HCT116 (cell line): ENCODE measurements around the gene EPRS1. TPM values are rescaled to one million over a fixed set of nuclear protein-coding genes. Genes with fewer than 3 reads are reported as not detected.

ENCODE experiments used
- ATAC-seq: fragments of 200-7000 bp; cut with Tn5 transposase; 2 replicates; pipeline ENCODE4 v1.9.1; 2020; ENCODE audit warnings: mild to moderate bottlenecking, moderate library complexity
- BruUV-seq: library from RNA; stranded (reverse); fragments of 400-500 nt; replicated peaks from 2 replicates; lab custom pipeline; 2021; lab: Mats Ljungman, UMichigan
- CTCF ChIA-PET: fragments of 300-600 bp; sonication (Branson Sonifier 250); formaldehyde crosslinking; loops from one replicate; lab custom pipeline; 2021; ENCODE audit warnings: antibody characterized with exemption; lab: Charles Lee
- POLR2A ChIA-PET: fragments of 300-600, 350-600 bp; sonication (Branson Sonifier 250); formaldehyde crosslinking; loops from one replicate; lab custom pipeline; 2021; ENCODE audit warnings: antibody characterized with exemption; lab: Charles Lee
- RAD21 ChIA-PET, 2 experiments: fragments of 300-600 bp; sonication (Branson Sonifier 250); formaldehyde crosslinking; loops; one replicate each; lab custom pipeline; 2023; ENCODE audit warnings: low total read pairs in 2 of 2; ENCODE audit not compliant: uncharacterized antibody in 2 of 2, unreplicated experiment in 2 of 2, low non-redundant PET in 1 of 2; lab: Charles Lee
- DNase-seq: peaks from one replicate; pipeline ENCODE4 v3.0.0-alpha.2; 2010; ENCODE audit warnings: low read depth, low spot score
- H2AFZ ChIP-seq: fragments of 200-600 bp; shearing (Covaris generic), sonication (generic); 2 replicates; pipeline ENCODE4 v1.6.1; 2017; ENCODE audit warnings: low read depth, mixed run types, mixed read lengths, antibody characterized with exemption, low read length; ENCODE audit not compliant: poor library complexity, severe bottlenecking
- H3K27ac ChIP-seq: 2 replicates; pipeline ENCODE4 v1.5.1; 2012; ENCODE audit warnings: low read depth, low read length
- H3K27me3 ChIP-seq: fragments of 200-600 bp; sonication (generic); 2 replicates; pipeline ENCODE4 v1.6.1; 2016; ENCODE audit warnings: mixed run types, low read length, mixed read lengths; ENCODE audit not compliant: insufficient read depth
- H3K36me3 ChIP-seq, 2 experiments: fragments of 200-500 bp in 1 of 2; fragments of 200-600 bp in 1 of 2; sonication (Bioruptor generic) in 1 of 2; sonication (generic) in 1 of 2; 2 replicates each; pipeline versions ENCODE4 v1.5.1 to v1.6.1; 2014 to 2016; ENCODE audit warnings: low read length in 2 of 2, inconsistent platforms in 1 of 2, mixed read lengths in 1 of 2, mixed run types in 1 of 2; ENCODE audit not compliant: insufficient read depth in 2 of 2, control insufficient read depth in 1 of 2
- H3K4me1 ChIP-seq, 2 experiments: fragments of 200-600 bp in 1 of 2; sonication (generic) in 1 of 2; 2 replicates each; pipeline versions ENCODE4 v1.5.1 to v1.6.1; 2012 to 2017; ENCODE audit warnings: low read length in 2 of 2, inconsistent platforms in 1 of 2, mild to moderate bottlenecking in 1 of 2, mixed read lengths in 1 of 2, mixed run types in 1 of 2, moderate library complexity in 1 of 2; ENCODE audit not compliant: insufficient read depth in 2 of 2, control insufficient read depth in 1 of 2
- H3K4me2 ChIP-seq: fragments of 200-600 bp; sonication (generic); 2 replicates; pipeline ENCODE4 v1.6.1; 2017; ENCODE audit warnings: mixed run types, low read length, mixed read lengths
- H3K4me3 ChIP-seq, 2 experiments: fragments of 200-600 bp in 1 of 2; sonication (generic) in 1 of 2; replicated peaks in 1 of 2; 2 replicates each; pipeline ENCODE4 v1.5.1; 2011 to 2016; ENCODE audit warnings: low read length in 2 of 2, control low read depth in 1 of 2, low read depth in 1 of 2, mild to moderate bottlenecking in 1 of 2, mixed read lengths in 1 of 2, mixed run types in 1 of 2
- H3K79me2 ChIP-seq: fragments of 200-600 bp; sonication (generic); 2 replicates; pipeline ENCODE4 v1.6.1; 2017; ENCODE audit warnings: mild to moderate bottlenecking, mixed run types, low read length, moderate library complexity, mixed read lengths; ENCODE audit not compliant: insufficient read depth
- H3K9ac ChIP-seq: fragments of 200-600 bp; sonication (generic); 2 replicates; pipeline ENCODE4 v1.6.1; 2016; ENCODE audit warnings: low read length, mixed read lengths
- H3K9me2 ChIP-seq: fragments of 200-600 bp; sonication (generic), shearing (Covaris generic); 2 replicates; pipeline ENCODE4 v1.6.1; 2017; ENCODE audit warnings: mixed run types, mild to moderate bottlenecking, moderate library complexity; ENCODE audit not compliant: insufficient read depth
- H3K9me3 ChIP-seq, 2 experiments: fragments of 200-500 bp in 1 of 2; fragments of 200-600 bp in 1 of 2; sonication (Bioruptor generic) in 1 of 2; sonication (generic) in 1 of 2; 2 replicates each; pipeline ENCODE4 v1.6.1; 2014 to 2017; ENCODE audit warnings: low read length in 2 of 2, mixed read lengths in 2 of 2, inconsistent platforms in 1 of 2, low read depth in 1 of 2, mild to moderate bottlenecking in 1 of 2, mixed run types in 1 of 2, moderate library complexity in 1 of 2; ENCODE audit not compliant: control insufficient read depth in 1 of 2, insufficient read depth in 1 of 2
- H4K20me1 ChIP-seq: fragments of 200-600 bp; sonication (generic), shearing (Covaris generic); 2 replicates; pipeline ENCODE4 v1.6.1; 2017; ENCODE audit warnings: mixed run types, mild to moderate bottlenecking, moderate library complexity; ENCODE audit not compliant: insufficient read depth
- CBX3 ChIP-seq: IDR thresholded peaks from 2 replicates; pipeline ENCODE4 v1.6.1; 2012; ENCODE audit warnings: low read depth
- CEBPB ChIP-seq: IDR thresholded peaks from 2 replicates; pipeline ENCODE4 v1.6.1; 2012; ENCODE audit warnings: low read depth
- ELF1 ChIP-seq: IDR thresholded peaks from 2 replicates; pipeline ENCODE4 v1.6.1; 2012; ENCODE audit warnings: low read depth, borderline replicate concordance
- EZH2 ChIP-seq: fragments of 200-600 bp; sonication (generic); IDR thresholded peaks from 2 replicates; pipeline ENCODE4 v1.6.1; 2017; ENCODE audit warnings: antibody characterized with exemption, mixed run types
- EZH2phosphoT487 ChIP-seq: fragments of 200-600 bp; IDR thresholded peaks from 2 replicates; pipeline ENCODE4 v1.6.1; 2018; ENCODE audit warnings: antibody characterized with exemption, borderline replicate concordance
- FOSL1 ChIP-seq: IDR thresholded peaks from 2 replicates; pipeline ENCODE4 v1.6.1; 2012; ENCODE audit warnings: low read depth
- JUND ChIP-seq: IDR thresholded peaks from 2 replicates; pipeline ENCODE4 v1.6.1; 2012
- POLR2A ChIP-seq: IDR thresholded peaks from 2 replicates; pipeline ENCODE4 v1.7.0; 2011; ENCODE audit warnings: borderline replicate concordance; ENCODE audit not compliant: insufficient read depth, insufficient read length; ENCODE audit errors: extremely low read depth
- SIN3A ChIP-seq: IDR thresholded peaks from 2 replicates; pipeline ENCODE4 v1.6.1; 2012; ENCODE audit warnings: low read depth
- TCF7L2 ChIP-seq: IDR thresholded peaks from 2 replicates; pipeline ENCODE4 v1.7.0; 2011; ENCODE audit warnings: borderline replicate concordance, inconsistent platforms; ENCODE audit not compliant: insufficient read depth, insufficient read length; ENCODE audit errors: extremely low read depth
- intact Hi-C: fragments of 100-400 bp; cut with micrococcal nuclease; formaldehyde crosslinking; loops from 2 replicates; pipeline ENCODE4 v1.10.0; 2022
- total RNA-seq: library from RNA; stranded (reverse); gene quantifications from one replicate; pipeline ENCODE4 v1.2.1, GENCODE V29; 2021; ENCODE audit not compliant: unreplicated experiment
- TF ChIP-seq, protein P1 (sequence below): IDR thresholded peaks from 2 replicates; pipeline ENCODE4 v1.6.1; 2011; ENCODE audit warnings: mild to moderate bottlenecking, low read length, moderate library complexity; ENCODE audit not compliant: insufficient replicate concordance; ENCODE audit errors: extremely low read depth
- TF ChIP-seq, protein P2 (sequence below), 3 experiments: fragments of 200-600 bp in 1 of 3; sonication (generic) in 1 of 3; IDR thresholded peaks in 2 of 3; conservative IDR thresholded peaks in 1 of 3; 2 replicates each; pipeline ENCODE4 v1.5.1; 2012 to 2017; ENCODE audit warnings: low read depth in 2 of 3, low read length in 2 of 3, antibody characterized with exemption in 1 of 3, borderline replicate concordance in 1 of 3, control low read depth in 1 of 3, mild to moderate bottlenecking in 1 of 3, mixed read lengths in 1 of 3, mixed run types in 1 of 3, moderate library complexity in 1 of 3; ENCODE audit not compliant: insufficient read depth in 1 of 3
- TF ChIP-seq, protein P3 (sequence below): IDR thresholded peaks from 2 replicates; pipeline ENCODE4 v1.6.1; 2012

The EPRS1 gene
- total RNA-seq, 1 experiment from 2014 or later = 188 TPM

DNA sequence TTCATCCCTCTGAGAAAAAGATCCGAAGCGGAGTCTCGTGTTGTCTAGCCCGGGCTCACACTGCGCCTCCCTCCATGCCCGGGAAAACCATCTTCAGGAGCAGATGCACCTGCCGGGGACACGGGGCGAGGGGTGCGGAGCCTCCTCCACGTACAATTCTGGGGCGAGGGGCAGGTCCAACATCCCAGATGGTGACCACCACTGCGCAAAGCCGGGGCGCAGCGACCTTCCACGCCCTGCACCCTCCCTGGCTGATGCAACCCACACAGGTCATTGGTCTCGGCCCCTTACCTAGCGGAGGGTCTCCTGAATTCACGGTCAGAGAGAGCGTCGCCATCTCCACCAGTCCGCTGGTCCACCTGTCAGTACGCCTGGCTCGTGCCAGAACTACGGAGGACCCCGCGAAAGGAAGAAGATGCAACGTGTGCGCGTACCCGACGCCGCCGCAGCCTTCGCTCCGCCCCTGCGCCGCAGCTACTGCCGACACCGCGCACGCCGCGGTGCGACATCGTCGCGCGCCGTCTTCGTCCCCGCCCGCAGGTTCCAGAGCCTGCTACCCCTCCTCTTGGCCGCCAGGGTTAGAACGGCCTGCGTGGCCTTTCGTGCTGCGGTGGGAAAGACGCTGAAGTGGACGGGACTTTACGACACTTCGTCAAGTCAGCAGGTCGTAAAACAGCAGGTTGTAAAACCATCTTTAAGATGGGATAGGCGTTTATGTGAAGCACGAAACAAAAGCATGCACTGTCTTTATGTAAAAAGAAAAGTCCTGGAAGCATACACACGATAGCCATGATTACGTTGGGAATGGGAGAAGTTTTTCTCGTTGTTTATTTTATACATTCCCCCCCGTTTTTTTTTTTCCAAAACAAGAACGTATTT, at the start of gene EPRS1 (continued):
- TF ChIP-seq, protein P1, sequence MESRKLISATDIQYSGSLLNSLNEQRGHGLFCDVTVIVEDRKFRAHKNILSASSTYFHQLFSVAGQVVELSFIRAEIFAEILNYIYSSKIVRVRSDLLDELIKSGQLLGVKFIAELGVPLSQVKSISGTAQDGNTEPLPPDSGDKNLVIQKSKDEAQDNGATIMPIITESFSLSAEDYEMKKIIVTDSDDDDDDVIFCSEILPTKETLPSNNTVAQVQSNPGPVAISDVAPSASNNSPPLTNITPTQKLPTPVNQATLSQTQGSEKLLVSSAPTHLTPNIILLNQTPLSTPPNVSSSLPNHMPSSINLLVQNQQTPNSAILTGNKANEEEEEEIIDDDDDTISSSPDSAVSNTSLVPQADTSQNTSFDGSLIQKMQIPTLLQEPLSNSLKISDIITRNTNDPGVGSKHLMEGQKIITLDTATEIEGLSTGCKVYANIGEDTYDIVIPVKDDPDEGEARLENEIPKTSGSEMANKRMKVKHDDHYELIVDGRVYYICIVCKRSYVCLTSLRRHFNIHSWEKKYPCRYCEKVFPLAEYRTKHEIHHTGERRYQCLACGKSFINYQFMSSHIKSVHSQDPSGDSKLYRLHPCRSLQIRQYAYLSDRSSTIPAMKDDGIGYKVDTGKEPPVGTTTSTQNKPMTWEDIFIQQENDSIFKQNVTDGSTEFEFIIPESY = peak; percentile 61
- TF ChIP-seq POLR2A = no peak
- TF ChIP-seq CBX3 = peak; percentile 93
- no peak for TF ChIP-seq EZH2phosphoT487

DNA sequence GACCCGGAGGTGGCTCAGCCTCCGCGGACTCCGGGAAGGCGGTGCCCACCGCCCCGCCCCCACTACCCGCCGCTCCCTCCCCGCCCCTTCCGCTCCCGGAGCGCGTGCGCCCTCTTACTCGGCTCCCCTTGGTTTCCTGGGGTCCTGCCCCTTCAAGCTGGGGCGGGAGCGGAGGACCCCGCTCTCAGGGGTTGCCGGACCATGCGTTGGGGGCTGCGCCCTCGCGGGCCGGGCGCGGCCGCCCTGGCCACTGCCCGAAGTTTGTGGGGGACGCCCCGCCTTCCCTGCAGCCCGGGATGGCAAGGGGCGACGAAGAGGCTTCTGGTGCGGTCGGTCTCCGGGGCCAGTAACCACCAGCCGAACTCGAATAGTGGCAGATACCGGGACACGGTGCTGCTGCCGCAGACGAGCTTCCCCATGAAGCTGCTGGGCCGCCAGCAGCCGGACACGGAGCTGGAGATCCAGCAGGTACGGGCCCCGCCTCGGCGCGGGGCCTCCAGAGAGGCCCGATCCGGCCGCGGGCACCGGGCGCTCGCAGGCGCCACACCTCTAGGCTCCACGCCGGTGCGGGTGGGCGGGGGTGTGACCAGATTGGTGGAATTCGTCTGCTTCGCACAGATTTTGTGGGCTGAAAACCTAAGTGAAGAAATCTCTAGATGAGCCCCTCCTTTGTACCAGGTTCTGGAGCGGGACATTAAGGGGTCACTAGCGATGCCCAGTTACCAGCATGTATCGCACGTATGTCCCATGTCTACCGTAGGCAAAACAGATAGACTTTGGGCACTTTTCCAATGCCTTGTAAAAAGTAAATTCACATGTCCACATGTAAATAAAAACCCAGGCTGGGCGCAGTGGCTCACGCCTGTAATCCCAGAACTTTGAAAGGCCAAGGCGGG, 48.0 kb upstream of the EPRS1 start, which contains the start of gene IARS2:
TSS of gene IARS2 (plus strand) at position 117 of the 896 bp plus-strand sequence. CDS start at position 202, 85 bp downstream.
- Histone ChIP-seq H3K4me3 (peak within 1 kb of the TSS; percentile 71 to 83), H3K9me2 (no peaks in the 10 kb centered on the region), H3K79me2 (peaks cover 30% of the 10 kb centered on the region), H3K27ac (peak within 1 kb of the TSS; percentile 90), H3K9ac (peak within 1 kb of the TSS; percentile 81), H3K27me3 (no peaks in the 10 kb centered on the region), H3K36me3 (peaks cover 11 to 14% of the 10 kb centered on the region in 2 experiments; a peak in 3 of 4 replicates), H3K4me1 (peaks cover 9 to 19% of the 10 kb centered on the region in 2 experiments; a peak in 3 of 4 replicates), H3K9me3 (no peaks in the 10 kb centered on the region), H4K20me1 (no peaks in the 10 kb centered on the region), H2AFZ (peak within 1 kb of the TSS; percentile 78), H3K4me2 (peak within 1 kb of the TSS; percentile 68)
- BruUV-seq = no TSS peak
- peak; percentile 70 for DNase-seq
- CTCF ChIA-PET = interaction anchor here (1.2 kb wide), 1 partner anchor 11 kb away, joined by 3 read pairs; no protein-coding TSS in a partner anchor
- POLR2A ChIA-PET = interaction anchor here (0.6 to 1.2 kb wide), 3 partner anchors 10 to 163 kb away, joined by 3 to 4 read pairs (median 4); no protein-coding TSS in a partner anchor
- ATAC-seq = peak; percentile 76
- RAD21 ChIA-PET = interaction anchor here (0.6 to 0.7 kb wide), 2 partner anchors 28 to 135 kb away, joined by 3 to 4 read pairs; no protein-coding TSS in a partner anchor
- intact Hi-C loops = loop anchor here (2.0 kb wide), 1 partner anchor 47 kb away; the partner anchor contains the start of gene EPRS1
- TF ChIP-seq SIN3A = peak; percentile 58; the same call in 1 of the 2 replicates
- TF ChIP-seq CBX3 = no peak
- no peak for TF ChIP-seq FOSL1
- TF ChIP-seq POLR2A = peak; percentile 69
- no peak for TF ChIP-seq TCF7L2
- TF ChIP-seq, protein P1 = no peak
- TF ChIP-seq, protein P2, sequence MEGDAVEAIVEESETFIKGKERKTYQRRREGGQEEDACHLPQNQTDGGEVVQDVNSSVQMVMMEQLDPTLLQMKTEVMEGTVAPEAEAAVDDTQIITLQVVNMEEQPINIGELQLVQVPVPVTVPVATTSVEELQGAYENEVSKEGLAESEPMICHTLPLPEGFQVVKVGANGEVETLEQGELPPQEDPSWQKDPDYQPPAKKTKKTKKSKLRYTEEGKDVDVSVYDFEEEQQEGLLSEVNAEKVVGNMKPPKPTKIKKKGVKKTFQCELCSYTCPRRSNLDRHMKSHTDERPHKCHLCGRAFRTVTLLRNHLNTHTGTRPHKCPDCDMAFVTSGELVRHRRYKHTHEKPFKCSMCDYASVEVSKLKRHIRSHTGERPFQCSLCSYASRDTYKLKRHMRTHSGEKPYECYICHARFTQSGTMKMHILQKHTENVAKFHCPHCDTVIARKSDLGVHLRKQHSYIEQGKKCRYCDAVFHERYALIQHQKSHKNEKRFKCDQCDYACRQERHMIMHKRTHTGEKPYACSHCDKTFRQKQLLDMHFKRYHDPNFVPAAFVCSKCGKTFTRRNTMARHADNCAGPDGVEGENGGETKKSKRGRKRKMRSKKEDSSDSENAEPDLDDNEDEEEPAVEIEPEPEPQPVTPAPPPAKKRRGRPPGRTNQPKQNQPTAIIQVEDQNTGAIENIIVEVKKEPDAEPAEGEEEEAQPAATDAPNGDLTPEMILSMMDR (IDR thresholded peaks at IDR 0.05 in 2 of 3, conservative IDR thresholded peaks at IDR 0.05 in 1 of 3; ENCODE audit: borderline replicate concordance in 1 of 3, insufficient read depth in 1 of 3, low read depth in 2 of 3, low read length in 2 of 3) = no peak
- TF ChIP-seq, protein P3, sequence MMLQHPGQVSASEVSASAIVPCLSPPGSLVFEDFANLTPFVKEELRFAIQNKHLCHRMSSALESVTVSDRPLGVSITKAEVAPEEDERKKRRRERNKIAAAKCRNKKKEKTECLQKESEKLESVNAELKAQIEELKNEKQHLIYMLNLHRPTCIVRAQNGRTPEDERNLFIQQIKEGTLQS = no peak
- TF ChIP-seq EZH2 = no peak
- TF ChIP-seq ELF1 = no peak
- no peak for TF ChIP-seq CEBPB
- TF ChIP-seq JUND = 0 out of 2 replicates have a peak, but pooled peaks have one; percentile 23
